Stimulated activated CD8-positive, alpha-beta memory T cell treated with anti-CD3 and anti-CD28 coated beads, Interleukin-4, amount 100 ng/mL, for 4 hours (primary cell): Measurements from ENCODE around the gene RBMS3.

ENCODE experiments used
- DNase-seq, 2 donors: peaks; one replicate each; pipeline ENCODE4 v3.0.0-alpha.2; 2020; ENCODE audit warnings: low read depth in 2 of 2, low spot score in 1 of 2

Gene RBMS3

GRCh38 chr3:29565236-29565635 is 284.4 kb downstream of the RBMS3 start:
- no peak for DNase-seq

- no peak for DNase-seq
Measured at GRCh38 chr3:29567501-29567900, 286.6 kb downstream of the RBMS3 start.

DNA sequence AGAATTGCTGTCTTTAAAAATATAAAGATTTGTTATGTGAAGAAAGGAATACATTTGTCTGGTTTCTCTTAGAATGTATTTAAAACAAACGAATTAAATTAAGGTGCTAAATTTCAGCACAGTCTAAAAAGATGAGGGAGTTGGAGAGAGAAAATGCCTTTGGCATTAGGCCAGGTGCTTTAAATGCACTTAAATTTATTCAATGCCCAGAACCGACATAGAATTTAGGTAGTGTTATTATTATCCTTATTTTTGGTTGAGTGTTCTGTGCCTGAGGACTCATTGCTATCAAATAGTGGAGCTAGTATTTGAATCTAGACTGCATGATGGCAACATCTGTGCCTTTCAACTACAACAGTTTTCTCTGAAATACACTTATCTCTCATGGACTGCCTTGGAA is 287.5 kb downstream of the RBMS3 start:
- DNase-seq, result no peak

- no peak for DNase-seq
Measured at GRCh38 chr3:29576181-29576580, 295.3 kb downstream of the RBMS3 start.

GRCh38 chr3:29576675-29577074 is 295.8 kb downstream of the RBMS3 start:
- no peak for DNase-seq

- DNase-seq, result no peak
Measured at GRCh38 chr3:29577250-29577649, 296.4 kb downstream of the RBMS3 start.

GRCh38 chr3:29581311-29581710 is 300.4 kb downstream of the RBMS3 start:
- DNase-seq, result no peak

DNA sequence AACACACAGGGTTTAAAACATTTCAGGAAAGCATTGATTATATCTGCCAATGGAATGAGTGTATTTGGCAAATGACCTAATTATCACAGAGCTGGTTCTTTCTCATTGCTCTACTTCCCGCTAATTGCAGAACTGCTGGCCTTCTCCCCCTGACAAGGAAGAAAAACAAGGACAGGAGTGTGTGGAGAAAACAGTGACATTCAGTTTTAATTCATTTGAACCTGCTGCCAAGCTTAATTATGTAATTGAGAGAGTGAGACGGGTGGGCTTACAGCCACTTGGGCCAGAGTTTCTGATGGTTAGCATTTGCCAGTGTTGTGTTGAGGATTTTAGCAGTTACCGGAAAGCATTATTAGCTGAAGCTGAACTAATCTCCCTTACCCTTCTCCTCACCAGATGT is 301.4 kb downstream of the RBMS3 start:
- no peak for DNase-seq

DNA sequence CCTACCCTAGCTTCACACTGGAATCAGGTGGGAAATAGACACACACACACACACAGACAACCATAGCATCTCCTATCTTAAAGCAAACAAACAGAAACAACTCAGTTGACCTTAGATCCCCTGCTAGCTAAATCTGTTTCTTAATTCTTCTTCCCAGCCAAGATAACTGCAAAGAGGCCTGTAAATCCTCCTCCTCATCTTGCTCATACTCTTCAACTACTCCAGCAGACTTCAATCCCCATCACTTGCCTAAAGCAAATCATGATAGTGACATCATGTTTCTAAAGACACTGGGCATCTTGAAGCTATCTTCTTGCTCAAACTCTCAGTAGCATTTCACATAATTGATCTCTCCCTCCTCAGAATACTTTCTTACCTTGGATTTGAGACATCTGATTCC is 303.0 kb downstream of the RBMS3 start:
- no peak for DNase-seq

GRCh38 chr3:29585368-29585767 is 304.5 kb downstream of the RBMS3 start:
- DNase-seq, result no peak

- no peak for DNase-seq
Measured at GRCh38 chr3:29587340-29587739, 306.5 kb downstream of the RBMS3 start.

DNA sequence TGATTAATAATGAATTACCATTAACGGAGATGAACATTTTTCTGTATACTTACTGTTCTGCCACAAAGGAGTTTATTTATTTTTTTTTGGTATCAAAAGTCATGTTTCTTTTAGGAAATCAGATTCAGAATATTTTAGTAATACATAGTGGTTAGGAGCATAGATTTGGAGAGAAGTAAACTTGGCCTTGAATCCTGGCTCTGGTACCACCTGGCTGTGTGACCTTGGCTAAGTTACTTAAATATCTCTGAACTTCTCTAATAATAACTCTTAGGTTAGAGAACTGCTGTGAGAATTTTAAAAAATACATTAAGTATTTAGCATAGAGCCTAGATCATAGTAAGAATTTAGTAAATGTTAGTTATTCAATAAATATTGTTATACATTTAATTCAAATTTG is 309.1 kb downstream of the RBMS3 start:
- no peak for DNase-seq

DNA sequence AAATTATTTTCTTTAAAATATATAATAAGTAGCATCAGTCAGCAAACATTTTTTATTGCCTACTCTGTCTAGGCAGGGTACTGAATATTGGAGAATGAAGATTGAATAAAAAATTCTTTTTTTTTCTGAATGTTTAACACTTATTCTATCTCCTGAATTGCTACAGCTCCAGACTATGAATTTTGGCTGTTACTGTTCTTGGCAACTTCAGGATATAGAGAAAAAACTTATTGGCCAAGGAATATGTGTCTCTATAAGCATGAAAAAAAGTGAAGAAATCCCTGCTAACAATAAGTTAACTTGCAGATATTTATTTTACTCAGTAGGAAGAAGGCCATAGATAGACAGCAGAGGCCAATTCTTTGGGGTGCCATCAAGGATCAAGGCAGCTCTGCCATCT is 309.6 kb downstream of the RBMS3 start:
- no peak for DNase-seq

DNA sequence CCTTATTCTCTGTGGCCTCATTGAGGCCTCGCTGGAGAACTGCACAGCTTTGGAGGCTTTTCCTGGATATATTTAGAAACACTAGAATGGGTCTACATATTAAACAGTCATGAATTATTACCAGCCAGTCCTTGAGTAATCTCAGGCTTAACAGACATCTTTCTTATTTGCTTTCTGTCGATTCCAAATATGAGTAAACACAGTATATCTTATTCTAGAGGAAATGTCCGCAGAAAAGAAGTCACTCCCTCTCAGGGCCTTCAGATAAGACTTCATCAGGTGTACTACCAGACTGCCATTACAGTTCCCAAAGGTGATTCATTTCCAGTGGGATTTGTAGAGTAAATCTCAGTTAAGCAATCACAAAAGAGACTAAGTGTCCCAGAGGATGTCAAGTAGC is 310.7 kb downstream of the RBMS3 start:
- no peak for DNase-seq

GRCh38 chr3:29593802-29594201 is 312.9 kb downstream of the RBMS3 start:
- no peak for DNase-seq

DNA sequence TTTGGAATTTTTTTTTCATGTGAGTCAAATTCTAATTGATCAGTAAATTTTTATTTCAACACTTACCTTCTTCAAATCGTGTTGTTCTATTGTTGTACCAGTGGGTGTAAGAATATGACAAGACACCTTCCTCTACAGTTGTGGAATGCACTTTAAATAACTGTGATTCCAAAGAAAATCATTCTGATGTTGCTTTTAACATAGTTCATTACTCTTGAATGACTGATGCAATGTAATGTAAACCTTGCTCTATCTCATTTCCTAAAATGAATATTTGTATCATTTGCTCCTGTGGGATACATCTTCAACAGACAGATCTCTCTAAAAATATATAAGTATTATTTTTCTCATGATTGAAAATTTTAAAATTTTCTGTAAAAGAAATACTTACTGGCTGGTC is 313.4 kb downstream of the RBMS3 start:
- no peak for DNase-seq

- no peak for DNase-seq
Measured at GRCh38 chr3:29597376-29598008, 316.6 kb downstream of the RBMS3 start.

DNA sequence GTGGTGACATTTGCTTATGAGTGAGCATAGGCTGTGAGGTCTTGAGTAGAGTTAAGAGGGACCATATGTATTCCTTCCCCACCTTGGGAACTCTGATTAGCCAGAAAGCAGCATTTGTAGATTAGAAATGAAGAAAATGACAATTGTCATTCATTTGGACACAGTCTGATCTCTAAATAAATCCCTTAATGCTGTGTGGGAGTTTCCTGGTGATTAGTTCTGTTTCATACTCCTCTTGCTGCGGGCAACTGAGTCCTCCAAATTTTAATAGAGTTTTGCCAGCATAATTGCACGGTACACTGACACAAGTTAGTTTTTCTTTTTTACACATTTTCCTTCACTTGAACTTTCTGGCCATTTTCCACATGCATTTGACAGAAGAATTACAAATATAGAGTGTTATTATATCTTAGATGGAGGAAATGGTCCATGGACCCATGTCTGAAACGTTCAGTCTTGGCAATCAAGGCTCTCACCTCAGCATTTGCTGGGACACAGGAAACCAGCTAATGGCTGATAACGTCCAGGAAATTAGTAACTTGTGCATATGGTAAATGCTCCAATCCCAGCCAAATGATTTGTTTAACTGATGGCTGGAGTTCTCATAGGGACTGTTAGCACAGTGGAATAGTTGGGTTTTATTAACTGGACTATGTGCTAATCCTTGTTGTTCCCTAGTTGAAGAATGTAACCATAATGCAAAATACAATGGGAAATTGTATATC is 321.2 kb downstream of the RBMS3 start:
- no peak for DNase-seq

- no peak for DNase-seq
Measured at GRCh38 chr3:29605845-29606244, 325.0 kb downstream of the RBMS3 start.

DNA sequence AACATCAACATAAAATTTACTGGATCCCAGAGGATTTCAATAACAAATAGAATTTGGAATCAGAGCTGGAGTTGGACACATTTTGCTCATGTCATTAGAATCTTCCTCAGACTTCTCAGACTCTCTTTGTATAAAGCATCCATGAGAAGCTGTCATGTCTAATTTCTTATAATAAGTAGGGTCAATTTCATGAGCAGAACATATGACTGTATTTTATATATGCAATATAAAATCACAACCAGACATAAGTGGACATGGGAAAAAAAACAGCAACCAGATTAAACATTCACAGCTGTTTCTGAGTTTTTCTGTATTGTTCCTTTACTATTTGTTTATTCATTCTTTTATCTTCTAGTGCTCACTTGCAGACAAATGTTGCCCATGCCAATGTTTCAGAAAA is 325.5 kb downstream of the RBMS3 start:
- DNase-seq, result no peak

GRCh38 chr3:29608414-29609327 is 327.8 kb downstream of the RBMS3 start:
- DNase-seq, result no peak

DNA sequence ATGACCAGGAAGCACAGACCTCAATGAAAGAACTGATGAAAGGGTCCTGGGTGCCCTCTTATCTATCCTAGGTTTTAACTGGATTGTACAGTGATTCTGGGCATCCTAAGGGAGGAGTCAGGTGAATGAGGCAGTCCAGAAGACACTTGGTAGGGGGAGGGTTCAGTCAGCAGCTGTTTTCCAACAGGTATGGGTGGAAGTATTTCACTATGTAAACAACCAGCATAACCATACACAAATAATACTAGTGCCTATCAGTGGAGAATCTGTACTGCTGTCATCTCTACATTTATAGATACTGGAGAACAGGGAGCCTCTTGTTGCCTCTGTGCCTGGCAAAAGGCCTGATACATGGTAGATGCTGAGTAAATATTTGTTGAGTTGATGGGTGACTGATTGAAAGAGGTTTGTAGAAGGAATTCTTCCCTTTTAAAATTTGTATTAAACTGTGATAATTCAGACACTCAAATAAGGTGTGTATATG is 328.5 kb downstream of the RBMS3 start:
- no peak for DNase-seq
